Measurements from ENCODE around the gene NUBPL. TPM values are rescaled to one million over a fixed set of nuclear protein-coding genes. Genes with fewer than 3 reads are reported as not detected.
"Not testable (repeated sequence)": the region's sequence is repeated elsewhere in the genome, so short reads cannot be mapped to it uniquely, and the experiment has no call there.

NUBPL gene
- total RNA-seq, 4 donors from 2014 or later = 10.3 to 38.2 (median 13.4) TPM

- Histone ChIP-seq H3K36me3 (peaks cover 0 to 39% (median 0%) of the 10 kb centered on the region in 3 donors), H3K27ac (no peak overlapping the region), H3K27me3 (no peaks in the 10 kb centered on the region), H3K4me1 (peaks cover 0 to 8% (median 0%) of the 10 kb centered on the region in 4 donors), H3K4me3 (no peak overlapping the region), H3K9me3 (no peaks in the 10 kb centered on the region)
- 42 to 54% methylated on average over 2 of the region's 2 CpGs for WGBS, 2 donors
- no peak for DNase-seq (ENCODE audit: low spot score in 2 of 2)
- TF ChIP-seq POLR2A (IDR thresholded peaks at IDR 0.05) (no peak), EP300 (IDR thresholded peaks at IDR 0.05) (no peak), CTCF (IDR thresholded peaks at IDR 0.05) (no peak)
Observed at GRCh38 chr14:31703056-31703455, 141.9 kb downstream of the NUBPL start.

- Histone ChIP-seq H3K4me1 (peaks cover 0 to 8% (median 0%) of the 10 kb centered on the region in 4 donors), H3K4me3 (no peak overlapping the region), H3K9me3 (no peaks in the 10 kb centered on the region), H3K36me3 (peaks cover 0 to 39% (median 0%) of the 10 kb centered on the region in 3 donors), H3K27me3 (no peaks in the 10 kb centered on the region), H3K27ac (no peak overlapping the region)
- no peak for TF ChIP-seq POLR2A (IDR thresholded peaks at IDR 0.05)
- TF ChIP-seq EP300 (IDR thresholded peaks at IDR 0.05) = no peak
- no peak for DNase-seq (ENCODE audit: low spot score in 2 of 2)
- 80 to 94% methylated on average over 2 to 11 of the region's 14 CpGs for WGBS, 2 donors
Observed at GRCh38 chr14:31705731-31706130, 144.5 kb downstream of the NUBPL start.

GRCh38 chr14:31708661-31709060 is 147.5 kb downstream of the NUBPL start:
- 96 to 97% methylated on average over 7 of the region's 7 CpGs for WGBS, 2 donors
- not testable (repeated sequence) for H3K4me3 ChIP-seq; H3K4me1 ChIP-seq; DNase-seq (ENCODE audit: low spot score in 2 of 2); H3K27ac ChIP-seq; H3K27me3 ChIP-seq; H3K9me3 ChIP-seq
- peaks cover 0 to 44% (median 0%) of the 10 kb centered on the region in 3 donors for H3K36me3 ChIP-seq

GRCh38 chr14:31712244-31713127 is 151.3 kb downstream of the NUBPL start:
- no peak overlapping the region for H3K27ac ChIP-seq
- 82 to 87% methylated on average over 17 to 18 of the region's 18 CpGs for WGBS, 2 donors
- no peaks in the 10 kb centered on the region for H3K4me1 ChIP-seq
- TF ChIP-seq POLR2A (IDR thresholded peaks at IDR 0.05) (no peak), CTCF (IDR thresholded peaks at IDR 0.05) (no peak), EP300 (IDR thresholded peaks at IDR 0.05) (no peak)
- no peak overlapping the region for H3K4me3 ChIP-seq
- DNase-seq (ENCODE audit: low spot score in 2 of 2) = no peak
- no peaks in the 10 kb centered on the region for H3K27me3 ChIP-seq
- H3K36me3 ChIP-seq = peaks cover 0 to 23% (median 0%) of the 10 kb centered on the region in 3 donors
- H3K9me3 ChIP-seq = no peaks in the 10 kb centered on the region

GRCh38 chr14:31716208-31716607 is 155.0 kb downstream of the NUBPL start:
- TF ChIP-seq CTCF (IDR thresholded peaks at IDR 0.05) (no peak), POLR2A (IDR thresholded peaks at IDR 0.05) (no peak), EP300 (IDR thresholded peaks at IDR 0.05) (no peak)
- H3K9me3 ChIP-seq = no peaks in the 10 kb centered on the region
- H3K36me3 ChIP-seq = peaks cover 0 to 19% (median 0%) of the 10 kb centered on the region in 3 donors
- H3K27me3 ChIP-seq = no peaks in the 10 kb centered on the region
- no peaks in the 10 kb centered on the region for H3K4me1 ChIP-seq
- no peak overlapping the region for H3K4me3 ChIP-seq
- no peak overlapping the region for H3K27ac ChIP-seq
- no peak for DNase-seq (ENCODE audit: low spot score in 2 of 2)

GRCh38 chr14:31717294-31718085 is 156.3 kb downstream of the NUBPL start:
- no peak overlapping the region for H3K4me3 ChIP-seq
- no peak for DNase-seq (ENCODE audit: low spot score in 2 of 2)
- TF ChIP-seq POLR2A (IDR thresholded peaks at IDR 0.05) (no peak), CTCF (IDR thresholded peaks at IDR 0.05) (no peak), EP300 (IDR thresholded peaks at IDR 0.05) (no peak)
- H3K27ac ChIP-seq = no peak overlapping the region
- WGBS, 2 donors = 55 to 67% methylated on average over 3 of the region's 3 CpGs
- no peaks in the 10 kb centered on the region for H3K9me3 ChIP-seq
- H3K36me3 ChIP-seq = peaks cover 0 to 6% (median 0%) of the 10 kb centered on the region in 3 donors
- H3K27me3 ChIP-seq = no peaks in the 10 kb centered on the region
- no peaks in the 10 kb centered on the region for H3K4me1 ChIP-seq
